HG03108 (cell line): ENCODE measurements around the gene ST8SIA5.

Source experiments
- ATAC-seq: cut with Tn5 transposase; IDR thresholded peaks from one replicate; pipeline ENCODE4 v1.9.1; 2021; ENCODE audit warnings: moderate library complexity; ENCODE audit not compliant: unreplicated experiment

Gene ST8SIA5

DNA sequence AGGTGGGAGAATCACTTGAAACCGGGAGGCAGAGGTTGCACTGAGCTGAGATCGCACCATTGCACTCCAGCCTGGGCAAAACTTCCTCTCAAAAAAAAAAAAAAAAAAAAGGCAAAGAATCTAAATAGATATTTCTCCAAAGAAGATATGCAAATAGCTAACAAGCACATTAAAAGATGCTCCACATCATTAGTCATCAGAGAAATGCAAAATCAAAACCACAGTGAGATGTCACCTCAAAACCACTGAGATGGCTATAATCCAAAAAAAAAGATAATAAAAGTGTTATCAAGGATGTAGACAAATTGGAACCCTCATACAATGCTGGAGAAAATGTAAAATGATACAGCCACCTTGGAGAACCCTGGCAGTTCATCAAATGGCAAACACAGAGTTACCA, 8.4 kb downstream of the ST8SIA5 start:
- no peak for ATAC-seq

- ATAC-seq = no peak
Observed at GRCh38 chr18:46740046-46740445, 16.8 kb downstream of the ST8SIA5 start.

DNA sequence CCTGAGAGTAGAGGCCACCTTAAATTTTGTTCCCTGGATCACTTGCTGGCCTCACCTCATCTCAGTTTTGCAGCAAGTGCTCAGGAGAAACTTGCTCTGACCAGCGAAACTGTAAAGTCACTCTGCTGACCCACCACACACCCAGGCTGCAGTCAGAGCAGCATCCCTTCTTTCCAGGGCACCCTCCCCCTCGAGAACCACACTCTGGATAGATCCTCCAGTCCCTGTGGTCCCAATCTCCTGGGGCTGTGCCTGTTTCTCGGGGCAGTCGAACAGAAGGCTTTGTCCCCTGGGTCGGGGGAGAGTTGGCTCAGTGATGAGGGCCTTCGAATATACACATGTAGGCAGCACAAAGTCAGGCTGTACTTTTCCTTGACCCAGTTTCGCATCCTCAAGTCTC, 18.4 kb downstream of the ST8SIA5 start:
- ATAC-seq = no peak

DNA sequence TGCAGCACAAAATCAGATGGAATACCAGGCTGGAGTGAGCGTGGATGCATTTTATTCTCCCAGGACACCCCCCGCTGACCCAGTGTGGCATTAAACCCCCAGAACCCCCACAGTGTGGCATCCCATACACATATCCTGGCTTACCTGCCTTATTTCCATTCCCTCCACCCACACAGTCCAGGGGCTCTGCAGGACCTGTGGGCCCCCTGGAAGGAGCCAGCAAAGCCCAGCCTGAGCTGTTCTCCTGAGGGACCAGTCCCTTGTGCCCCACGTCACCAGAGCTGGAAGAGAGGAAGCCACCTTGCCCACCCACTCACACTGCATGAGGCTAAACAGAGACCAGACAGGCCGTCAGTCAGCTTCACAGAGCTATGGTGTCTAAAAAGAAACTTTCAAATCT, 20.1 kb downstream of the ST8SIA5 start:
- ATAC-seq = no peak

DNA sequence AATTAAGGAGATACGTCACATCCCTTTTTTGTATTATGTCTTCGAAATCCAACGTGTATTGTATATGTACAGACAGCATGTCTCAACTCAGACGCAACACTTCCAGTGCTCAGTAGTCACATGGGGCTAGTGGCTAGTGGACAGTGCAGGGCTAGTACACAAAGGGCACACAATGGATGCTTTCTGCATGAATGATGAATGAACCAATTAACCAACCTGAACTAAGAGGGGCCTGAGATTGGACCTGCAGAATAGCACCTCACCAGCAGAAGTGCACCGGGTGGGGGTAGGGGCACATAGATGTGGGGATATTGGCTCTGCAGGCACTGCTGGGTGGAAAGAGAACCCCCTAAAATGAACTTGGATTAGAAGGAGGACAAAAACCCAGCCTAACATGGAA, 20.7 kb downstream of the ST8SIA5 start:
- no peak for ATAC-seq

DNA sequence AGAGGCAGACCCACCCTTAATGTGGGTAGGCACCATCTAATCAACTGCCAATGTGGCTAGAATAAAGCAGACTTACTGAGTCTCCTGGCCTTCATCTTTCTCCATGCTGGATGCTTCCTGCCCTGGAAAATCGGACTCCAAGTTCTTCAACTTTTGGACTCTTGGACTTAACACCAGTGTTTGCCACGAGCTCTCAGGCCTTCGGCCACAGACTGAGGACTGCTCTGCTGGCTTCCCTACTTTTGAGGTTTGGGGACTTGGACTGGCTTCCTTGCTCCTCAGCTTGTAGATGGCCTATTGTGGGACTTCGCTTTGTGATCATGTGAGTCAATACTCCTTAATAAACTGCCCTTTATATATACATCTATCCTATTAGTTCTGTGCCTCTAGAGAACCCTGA, 21.9 kb downstream of the ST8SIA5 start:
- no peak for ATAC-seq

- ATAC-seq = no peak
Observed at GRCh38 chr18:46733872-46734271, 23.0 kb downstream of the ST8SIA5 start.

- ATAC-seq = no peak
Observed at GRCh38 chr18:46732801-46733200, 24.1 kb downstream of the ST8SIA5 start.

DNA sequence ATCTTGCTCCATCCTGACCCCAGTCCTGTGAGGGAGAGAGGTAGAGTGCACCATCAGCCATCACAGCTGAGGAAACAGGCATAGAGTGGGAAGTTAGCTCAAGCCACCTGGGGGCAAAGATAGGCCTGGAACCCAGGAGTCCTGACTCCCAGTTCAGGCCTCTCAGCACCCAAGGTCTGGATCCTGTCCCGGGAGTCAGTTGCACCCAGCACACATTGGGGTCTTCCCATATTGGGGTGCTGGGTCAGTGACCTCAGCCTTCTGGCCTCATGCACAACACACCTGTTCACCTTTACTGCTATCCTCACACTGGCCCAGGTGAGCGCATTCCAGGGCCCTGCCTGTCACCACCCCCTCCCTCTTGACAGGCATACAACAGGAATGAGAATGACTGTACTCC, 24.7 kb downstream of the ST8SIA5 start:
- no peak for ATAC-seq

GRCh38 chr18:46731316-46731715, 25.5 kb downstream of the ST8SIA5 start:
- ATAC-seq = no peak

DNA sequence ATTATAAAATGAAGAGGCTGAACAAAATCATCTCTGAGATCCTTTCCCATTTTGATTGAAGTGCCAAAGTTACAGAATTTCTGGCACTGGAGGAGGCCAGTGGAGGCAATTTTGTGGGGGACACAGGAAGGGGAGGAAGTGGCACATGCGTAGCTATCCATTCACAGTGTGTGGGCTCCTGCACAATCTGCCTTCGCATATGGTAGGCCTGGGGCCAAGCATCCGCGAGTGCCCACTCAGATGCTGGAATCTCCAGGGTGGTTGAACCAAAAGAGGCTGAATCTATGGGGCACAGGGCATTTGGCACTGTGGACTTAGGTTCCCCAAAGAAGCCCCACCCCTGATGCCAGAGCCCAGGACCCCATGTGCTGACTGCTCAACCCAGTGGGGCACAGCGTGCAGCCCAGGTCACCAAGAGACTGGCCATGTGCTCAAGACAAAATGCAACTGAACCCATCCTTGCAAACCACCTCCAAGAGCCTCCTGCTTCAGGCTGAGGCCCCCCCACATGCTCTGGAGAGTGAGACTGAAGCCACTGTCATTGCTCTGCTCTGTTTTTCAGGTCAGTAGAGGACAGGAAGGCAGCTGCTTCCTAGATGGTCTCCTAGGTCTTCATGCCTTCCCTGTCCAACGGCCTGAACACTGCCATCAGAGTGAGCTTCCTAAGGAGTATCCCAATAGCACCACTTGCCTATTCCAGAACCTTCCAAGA, 28.5 kb downstream of the ST8SIA5 start:
- ATAC-seq = no peak

DNA sequence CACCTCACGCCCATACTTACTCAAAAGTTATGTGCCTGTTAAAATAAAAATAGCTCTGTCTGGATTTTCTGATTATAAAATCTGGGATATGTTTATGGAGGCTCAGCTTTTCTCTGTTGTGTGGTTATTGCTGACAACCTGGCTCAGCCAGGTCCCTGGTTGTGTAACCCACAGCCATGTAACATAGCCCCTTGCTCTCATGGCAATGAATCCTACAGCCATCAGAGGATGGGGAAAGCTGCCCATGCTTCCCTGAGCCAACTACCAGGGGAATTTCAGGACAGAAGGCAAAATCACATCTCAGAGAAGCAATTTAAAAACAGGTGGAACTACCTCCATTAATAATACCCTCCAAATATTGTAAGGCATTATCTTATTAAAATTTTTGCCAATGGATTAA, 29.7 kb downstream of the ST8SIA5 start:
- ATAC-seq = no peak

GRCh38 chr18:46725310-46725709, 31.5 kb downstream of the ST8SIA5 start:
- no peak for ATAC-seq

DNA sequence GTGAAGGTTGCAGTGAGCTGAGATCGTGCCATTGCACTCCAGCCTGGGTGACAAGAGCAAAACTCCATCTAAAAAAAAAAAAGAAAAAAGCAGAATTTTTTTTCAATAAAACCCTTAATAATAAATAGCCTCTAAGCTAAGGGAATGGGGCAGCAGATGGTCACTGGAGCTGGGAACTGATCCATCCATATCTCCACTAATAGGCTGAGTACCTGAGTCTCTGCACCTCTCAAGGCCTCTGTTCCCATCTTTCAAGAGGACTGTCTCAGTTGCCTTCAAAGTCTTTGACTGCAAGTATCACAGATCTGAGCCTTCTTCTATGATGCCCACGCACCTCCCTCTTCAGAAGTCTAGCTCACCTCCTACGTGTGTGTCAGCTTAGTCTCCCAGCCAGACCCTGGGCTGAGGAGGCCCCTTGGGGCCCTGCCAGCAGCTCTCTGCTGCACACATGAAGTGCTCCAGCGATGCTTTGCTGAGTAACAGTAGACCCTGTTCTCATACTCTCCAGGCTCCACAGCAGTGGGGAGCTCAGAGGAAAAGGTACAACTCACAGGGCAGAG, 32.9 kb downstream of the ST8SIA5 start:
- no peak for ATAC-seq

DNA sequence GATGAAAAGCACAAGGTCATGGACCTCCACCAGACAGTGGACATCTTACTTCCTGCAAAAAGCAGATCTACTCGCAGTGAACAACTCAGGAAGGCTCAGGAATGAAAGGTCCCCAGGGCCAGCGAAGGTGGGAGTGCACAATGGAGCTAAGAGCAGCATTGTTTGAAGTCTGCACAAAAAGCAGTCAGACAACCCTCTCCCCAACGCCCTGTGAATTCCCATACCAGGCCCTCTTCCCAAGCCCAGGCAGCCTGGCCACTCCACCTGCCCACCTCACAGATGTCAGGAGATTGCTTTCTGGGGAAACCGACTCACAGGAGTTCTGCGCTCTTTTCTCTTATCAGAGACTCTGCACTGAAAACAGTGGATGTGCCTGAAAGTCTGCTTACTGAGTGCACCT, 34.8 kb downstream of the ST8SIA5 start:
- ATAC-seq = no peak

GRCh38 chr18:46721331-46721730, 35.5 kb downstream of the ST8SIA5 start:
- no peak for ATAC-seq

- no peak for ATAC-seq
Observed at GRCh38 chr18:46720521-46720920, 36.3 kb downstream of the ST8SIA5 start.

DNA sequence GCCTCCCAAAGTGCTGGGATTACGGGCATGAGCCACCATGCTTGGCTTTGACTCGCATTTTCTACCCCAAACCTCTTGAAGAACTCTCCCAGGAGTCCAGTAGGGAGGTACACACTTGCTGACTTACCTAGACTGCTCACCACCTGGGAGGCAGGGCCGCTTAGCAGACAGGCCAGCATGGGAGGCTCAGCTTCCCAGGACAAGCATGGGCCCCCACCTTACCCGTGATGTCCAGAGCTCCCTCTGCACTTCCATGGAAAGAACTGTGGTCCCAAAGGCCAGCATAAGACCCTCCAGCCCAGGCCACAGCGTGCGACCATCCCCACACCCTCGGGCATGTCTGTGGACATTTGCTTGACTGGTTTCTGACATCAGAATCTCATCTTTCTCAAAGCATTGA, 36.8 kb downstream of the ST8SIA5 start:
- ATAC-seq = no peak

GRCh38 chr18:46719388-46719787, 37.5 kb downstream of the ST8SIA5 start:
- ATAC-seq = no peak

GRCh38 chr18:46718501-46719341, 38.1 kb downstream of the ST8SIA5 start:
- no peak for ATAC-seq

- no peak for ATAC-seq
Observed at GRCh38 chr18:46716827-46717226, 40.0 kb downstream of the ST8SIA5 start.

DNA sequence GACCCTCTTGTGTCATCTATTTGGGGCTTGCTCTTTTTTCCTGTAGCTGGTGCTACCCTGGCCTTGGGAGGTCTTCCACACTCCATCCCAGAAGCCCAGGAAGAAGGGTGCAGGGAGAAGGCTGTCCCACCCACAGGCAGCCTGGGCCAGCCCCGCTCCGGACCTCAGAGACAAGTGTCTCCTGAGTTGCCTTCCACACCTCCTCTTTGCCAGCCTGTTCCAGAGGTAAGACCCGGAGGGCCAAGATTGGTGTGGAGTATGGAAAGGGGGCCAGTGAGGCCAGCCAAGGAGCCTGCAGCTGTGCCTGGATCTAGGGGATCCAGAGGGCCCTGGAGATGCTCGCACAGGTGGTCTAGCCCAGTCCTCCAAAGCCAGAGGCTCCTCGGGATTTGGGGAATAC, 40.5 kb downstream of the ST8SIA5 start:
- ATAC-seq = no peak
